ENCODE measurements around the gene RPS6KA3. TPM values are rescaled to one million over a fixed set of nuclear protein-coding genes. Genes with fewer than 3 reads are reported as not detected.

Gene RPS6KA3
- total RNA-seq, 1 experiment from 2014 or later, result 63.4 TPM

DNA sequence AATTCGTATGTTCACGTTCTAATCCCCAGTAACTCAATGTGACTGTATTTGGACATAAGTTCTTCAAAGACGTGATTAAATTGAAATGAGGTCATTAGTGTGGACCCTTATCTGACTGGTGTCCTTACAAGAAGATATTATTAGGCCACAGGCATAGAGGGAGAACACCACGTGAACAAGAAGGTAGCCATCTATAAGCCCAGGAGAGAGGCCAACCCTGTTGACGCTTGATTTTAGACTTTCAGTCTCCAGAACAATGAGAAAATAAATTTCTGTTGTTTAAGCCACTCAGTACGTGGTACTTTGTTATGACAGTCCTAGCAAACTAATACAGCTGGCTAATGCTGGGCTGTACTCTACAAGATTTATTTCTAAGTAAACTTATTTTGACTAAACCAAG lies 123.6 kb downstream of the RPS6KA3 start:
- peak overlapping the region; percentile 26 for H3K4me3 Mint-ChIP-seq (ENCODE audit: low read depth, unreplicated experiment)
- DNase-seq, result no peak
- no peaks in the 10 kb centered on the region for H3K9me3 Mint-ChIP-seq (ENCODE audit: low read depth, unreplicated experiment)
- intact Hi-C loops (cut with micrococcal nuclease; ENCODE audit: unreplicated experiment), result no loop called here
- CTCF ChIA-PET, result no interaction called here
- no peak for TF ChIP-seq CTCF (IDR thresholded peaks at IDR 0.05; ENCODE audit: unreplicated experiment)
- H3K27ac Mint-ChIP-seq (ENCODE audit: unreplicated experiment), result no peak overlapping the region
- BruUV-seq (replicated peaks), result no TSS peak
- no peaks in the 10 kb centered on the region for H3K27me3 Mint-ChIP-seq (ENCODE audit: unreplicated experiment)
- H3K36me3 Mint-ChIP-seq (ENCODE audit: insufficient read depth, unreplicated experiment), result peaks cover 44% of the 10 kb centered on the region
- peaks cover 23% of the 10 kb centered on the region for H3K4me1 Mint-ChIP-seq (ENCODE audit: low read depth, unreplicated experiment)

- intact Hi-C loops (cut with micrococcal nuclease; ENCODE audit: unreplicated experiment), result no loop called here
- peak; percentile 96 for DNase-seq
- CTCF ChIA-PET, result no interaction called here
- Mint-ChIP-seq H3K4me1 (ENCODE audit: low read depth, unreplicated experiment) (peaks cover 9% of the 10 kb centered on the region), H3K27ac (ENCODE audit: unreplicated experiment) (peak within 1 kb of the TSS; percentile 89), H3K4me3 (ENCODE audit: low read depth, unreplicated experiment) (peak within 1 kb of the TSS; percentile 90), H3K27me3 (ENCODE audit: unreplicated experiment) (no peaks in the 10 kb centered on the region), H3K36me3 (ENCODE audit: insufficient read depth, unreplicated experiment) (peaks cover 46% of the 10 kb centered on the region), H3K9me3 (ENCODE audit: low read depth, unreplicated experiment) (no peaks in the 10 kb centered on the region)
- TF ChIP-seq CTCF (IDR thresholded peaks at IDR 0.05; ENCODE audit: unreplicated experiment), result no peak
- no TSS peak for BruUV-seq (replicated peaks)
Observed at GRCh38 chrX:20141281-20142220, 125.2 kb downstream of the RPS6KA3 start, which contains the start of gene EIF1AX. Gene EIF1AX, minus strand, starts transcription at chrX:20141838. Its CDS starts 198 bp downstream, at chrX:20141640.

GRCh38 chrX:20140420-20140819 lies 126.3 kb downstream of the RPS6KA3 start:
- no peak for DNase-seq
- BruUV-seq (replicated peaks), result no TSS peak
- intact Hi-C loops (cut with micrococcal nuclease; ENCODE audit: unreplicated experiment), result no loop called here
- no peaks in the 10 kb centered on the region for H3K9me3 Mint-ChIP-seq (ENCODE audit: low read depth, unreplicated experiment)
- H3K36me3 Mint-ChIP-seq (ENCODE audit: insufficient read depth, unreplicated experiment), result peaks cover 56% of the 10 kb centered on the region
- peak overlapping the region; percentile 90 for H3K4me3 Mint-ChIP-seq (ENCODE audit: low read depth, unreplicated experiment)
- H3K27ac Mint-ChIP-seq (ENCODE audit: unreplicated experiment), result peak overlapping the region; percentile 20
- H3K27me3 Mint-ChIP-seq (ENCODE audit: unreplicated experiment), result no peaks in the 10 kb centered on the region
- no peak for TF ChIP-seq CTCF (IDR thresholded peaks at IDR 0.05; ENCODE audit: unreplicated experiment)
- H3K4me1 Mint-ChIP-seq (ENCODE audit: low read depth, unreplicated experiment), result peaks cover 19% of the 10 kb centered on the region
- CTCF ChIA-PET, result no interaction called here

DNA sequence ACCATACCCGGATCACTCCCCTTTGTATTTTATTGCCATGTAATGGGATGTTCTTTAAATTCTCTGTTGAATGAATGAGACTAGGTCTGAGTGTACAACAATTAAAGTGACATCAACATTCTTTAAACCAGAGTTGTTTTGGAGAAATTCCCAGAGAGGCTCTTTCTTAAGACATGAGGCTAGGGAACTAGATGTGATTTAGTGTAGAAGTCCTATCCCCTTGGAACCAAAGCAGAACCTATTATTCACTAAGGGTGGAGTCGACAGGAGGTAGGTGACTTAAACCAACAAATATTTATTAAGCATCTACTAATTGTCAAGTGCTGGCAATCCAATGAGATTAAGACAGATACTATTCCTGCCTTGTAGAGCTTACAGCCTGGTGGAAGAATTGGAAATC lies 126.7 kb downstream of the RPS6KA3 start:
- CTCF ChIA-PET, result interaction anchor here (0.5 kb wide), 1 partner anchor 66 kb away, joined by 3 read pairs; no protein-coding TSS in a partner anchor
- intact Hi-C loops (cut with micrococcal nuclease; ENCODE audit: unreplicated experiment), result no loop called here
- Mint-ChIP-seq H3K9me3 (ENCODE audit: low read depth, unreplicated experiment) (no peaks in the 10 kb centered on the region), H3K4me1 (ENCODE audit: low read depth, unreplicated experiment) (peaks cover 19% of the 10 kb centered on the region), H3K36me3 (ENCODE audit: insufficient read depth, unreplicated experiment) (peaks cover 61% of the 10 kb centered on the region), H3K4me3 (ENCODE audit: low read depth, unreplicated experiment) (peak overlapping the region; percentile 90), H3K27me3 (ENCODE audit: unreplicated experiment) (no peaks in the 10 kb centered on the region), H3K27ac (ENCODE audit: unreplicated experiment) (no peak overlapping the region)
- DNase-seq, result no peak
- no peak for TF ChIP-seq CTCF (IDR thresholded peaks at IDR 0.05; ENCODE audit: unreplicated experiment)
- no TSS peak for BruUV-seq (replicated peaks)

Data from Calu3 (cell line).